LoVo (cell line): ENCODE results near the gene AOX1.
"Not testable (repeated sequence)": the region's sequence is repeated elsewhere in the genome, so short reads cannot be mapped to it uniquely, and the experiment has no call there.

ENCODE experiments used
- DNase-seq: peaks from one replicate; pipeline ENCODE4 v3.0.0-alpha.2; 2016; ENCODE audit warnings: low spot score

The AOX1 gene

DNA sequence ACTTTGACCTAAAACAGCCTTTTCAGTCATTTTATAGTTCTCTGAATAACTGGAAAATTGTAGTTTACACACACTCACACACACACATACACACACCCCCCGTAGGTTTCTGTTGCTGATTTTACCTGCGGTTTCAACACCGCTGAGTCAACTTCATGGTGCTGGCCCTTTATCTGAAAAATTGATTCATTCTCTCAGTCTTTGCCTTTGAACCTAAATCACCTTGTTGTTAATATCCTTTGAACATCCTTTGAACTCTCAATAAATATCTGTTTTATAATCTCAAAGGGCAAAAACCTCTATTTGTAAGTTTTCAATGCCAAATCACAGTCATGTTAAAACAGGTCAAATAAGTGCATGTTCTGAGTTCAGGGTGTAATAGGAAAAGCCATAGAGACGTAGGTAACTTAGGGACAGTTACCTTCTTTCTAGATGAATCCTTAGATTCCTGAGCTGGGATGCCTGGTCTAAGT, 116.9 kb downstream of the AOX1 start:
- DNase-seq, result no peak

- peak; percentile 57 for DNase-seq
Measured at GRCh38 chr2:200703127-200703925, 117.5 kb downstream of the AOX1 start.

DNA sequence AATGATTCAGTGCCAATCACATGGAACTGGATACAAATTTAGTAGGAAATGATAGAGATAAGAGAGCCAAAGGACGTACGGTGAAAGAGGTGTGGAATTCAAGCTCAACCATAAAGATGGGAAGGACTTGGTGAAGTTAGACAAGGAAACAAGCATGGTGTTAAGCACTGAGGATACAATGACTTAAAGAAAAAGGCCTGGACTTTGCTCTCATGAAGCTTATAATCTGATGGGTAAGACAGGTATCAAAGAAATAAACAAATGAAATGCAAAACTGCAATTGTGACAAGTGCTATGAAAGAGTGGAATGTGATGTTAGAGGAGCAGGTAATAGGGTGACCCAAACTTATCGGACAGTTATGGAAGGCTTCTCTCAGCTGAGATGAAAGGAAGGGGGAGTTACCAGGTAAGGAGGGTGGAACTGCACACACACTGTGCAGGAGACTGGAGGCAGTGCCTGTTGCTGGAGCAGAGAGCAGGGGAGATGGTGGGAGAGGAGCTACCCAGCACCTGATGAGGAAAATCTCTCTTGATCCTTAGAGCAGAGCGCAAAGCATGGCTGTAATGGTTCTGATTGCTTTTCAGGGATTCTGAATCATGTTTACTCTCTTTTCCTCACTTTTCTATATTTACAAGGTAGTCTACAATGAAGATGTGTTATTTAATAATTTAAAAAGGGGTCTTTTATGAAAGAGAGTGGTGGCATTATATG, 118.3 kb downstream of the AOX1 start:
- no peak for DNase-seq

- DNase-seq, result no peak
Measured at GRCh38 chr2:200705305-200706041, 119.7 kb downstream of the AOX1 start.

DNA sequence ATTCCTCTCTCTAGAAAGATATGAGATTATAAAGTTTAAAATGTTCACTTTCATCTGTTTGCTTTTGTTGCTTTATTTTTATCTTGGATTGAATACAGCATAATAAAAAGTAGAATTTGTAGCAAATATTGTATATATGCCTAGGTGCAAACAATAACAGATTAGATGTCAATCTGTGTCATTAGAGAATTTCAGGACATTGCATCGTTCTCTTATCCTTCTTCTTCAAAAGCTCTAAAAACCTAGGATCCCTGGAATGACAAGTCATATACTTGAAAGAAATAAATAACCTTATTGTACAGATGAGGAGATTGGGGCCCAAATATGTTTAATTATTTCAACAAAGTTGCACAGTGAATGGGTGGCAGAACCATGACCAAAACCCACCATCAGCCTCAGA, 123.1 kb downstream of the AOX1 start:
- no peak for DNase-seq

DNA sequence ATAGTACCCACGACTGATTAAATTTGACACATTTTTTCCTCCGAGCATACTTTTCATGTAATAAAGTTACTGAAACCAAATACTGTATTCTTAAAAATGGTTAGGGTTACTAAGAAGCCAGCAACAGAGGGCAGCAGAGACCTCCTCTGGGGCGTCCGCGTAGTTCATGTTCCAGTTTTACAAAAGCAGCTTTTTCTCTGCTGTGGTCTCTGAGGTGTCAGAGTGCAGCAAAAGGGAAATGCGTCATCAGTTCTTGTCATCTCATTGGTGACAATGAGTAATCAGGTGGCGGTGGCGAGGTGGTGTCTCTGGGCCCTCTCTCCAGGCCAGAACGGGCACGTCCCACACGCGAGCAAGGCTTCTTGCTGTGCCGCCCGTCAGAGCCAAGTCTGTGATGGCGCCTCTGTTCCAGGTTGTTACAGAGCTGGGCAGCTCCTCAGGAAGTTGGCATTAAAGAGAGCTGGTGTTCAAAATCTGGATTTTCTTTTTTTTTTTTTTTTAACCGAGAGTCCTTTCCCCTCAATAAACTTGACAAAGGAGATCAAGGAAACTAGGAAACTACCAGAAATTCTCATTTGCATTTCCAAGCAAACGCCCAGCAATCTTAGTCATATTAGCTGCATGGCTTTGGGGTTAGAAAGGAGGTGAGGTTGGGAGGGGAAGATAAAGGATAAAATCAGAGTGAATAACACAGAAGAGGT, 127.3 kb downstream of the AOX1 start:
- peak; percentile 95 for DNase-seq

GRCh38 chr2:200713704-200714064, 127.9 kb downstream of the AOX1 start:
- DNase-seq, result no peak

- not testable (repeated sequence) for DNase-seq
Measured at GRCh38 chr2:200715014-200715413, 129.2 kb downstream of the AOX1 start.

- no peak for DNase-seq
Measured at GRCh38 chr2:200716386-200716785, 130.6 kb downstream of the AOX1 start.
